ENCODE measurements around the gene PSAP. TPM values are rescaled to one million over a fixed set of nuclear protein-coding genes. Genes with fewer than 3 reads are reported as not detected.
A peak's percentile ranks its signal among the peaks of the same experiment; 100 is the strongest.

Gene PSAP
- total RNA-seq, 1 experiment from 2014 or later: 683 TPM

DNA sequence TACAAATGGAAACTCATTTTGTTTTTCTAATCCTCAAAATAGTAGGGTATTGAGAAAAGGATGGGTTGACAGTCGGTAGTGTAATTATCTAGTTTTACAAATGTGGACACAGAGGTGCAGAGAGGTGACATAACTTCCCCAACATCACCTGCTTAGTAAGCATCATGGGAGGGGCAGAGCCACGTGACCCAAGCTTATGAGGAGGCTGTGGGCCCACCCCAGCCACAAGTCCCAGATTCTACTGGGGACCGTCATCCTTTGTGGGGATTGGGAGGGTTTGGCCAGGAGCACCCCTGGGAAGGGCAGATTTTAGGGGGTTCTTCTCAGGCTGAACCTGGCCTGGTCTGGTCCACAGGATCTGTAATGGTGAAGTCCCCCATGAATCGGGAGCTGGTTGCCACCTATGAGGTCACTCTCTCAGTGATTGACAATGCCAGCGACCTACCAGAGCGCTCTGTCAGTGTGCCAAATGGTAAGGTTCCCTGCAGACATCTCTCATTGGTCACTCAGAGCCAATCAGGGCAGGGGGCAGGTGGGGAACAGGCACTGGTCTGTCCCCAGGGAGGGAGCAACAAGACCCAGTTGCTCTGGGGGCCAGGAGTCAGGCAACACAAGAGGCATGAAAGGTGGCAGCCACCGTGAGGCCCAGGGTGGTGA lies 54.2 kb downstream of the PSAP start:
- intact Hi-C loops (cut with micrococcal nuclease; ENCODE audit: unreplicated experiment): no loop called here
- peaks cover 44% of the 10 kb centered on the region for H3K27me3 ChIP-seq (ENCODE audit: insufficient read depth, low read depth)
- H3K4me1 ChIP-seq (replicated peaks; ENCODE audit: insufficient read depth): no peaks in the 10 kb centered on the region
- H3K9me2 ChIP-seq (ENCODE audit: insufficient read depth): no peaks in the 10 kb centered on the region
- no peaks in the 10 kb centered on the region for H3K36me3 ChIP-seq (ENCODE audit: low read depth)
- no peak overlapping the region for H2AFZ ChIP-seq
- no peak for DNase-seq
- H3K79me2 ChIP-seq (ENCODE audit: low read depth): no peaks in the 10 kb centered on the region
- no peaks in the 10 kb centered on the region for H3K9me3 ChIP-seq (ENCODE audit: insufficient read depth, low read depth)
- no peaks in the 10 kb centered on the region for H3F3A ChIP-seq (ENCODE audit: insufficient read depth, low read depth)
- ChIA-PET POLR2A (ENCODE audit: unreplicated experiment) (interaction anchor here (0.6 kb wide), 1 partner anchor 232 kb away, joined by 4 read pairs; no protein-coding TSS in a partner anchor), CTCF (no interaction called here)
- no peak overlapping the region for H3K27ac ChIP-seq
- H3K4me2 ChIP-seq: no peak overlapping the region
- no TSS peak for BruUV-seq (replicated peaks)
- H4K20me1 ChIP-seq (ENCODE audit: insufficient read depth): no peaks in the 10 kb centered on the region; the same call in 1 of the 2 replicates
- TF ChIP-seq, protein P1, sequence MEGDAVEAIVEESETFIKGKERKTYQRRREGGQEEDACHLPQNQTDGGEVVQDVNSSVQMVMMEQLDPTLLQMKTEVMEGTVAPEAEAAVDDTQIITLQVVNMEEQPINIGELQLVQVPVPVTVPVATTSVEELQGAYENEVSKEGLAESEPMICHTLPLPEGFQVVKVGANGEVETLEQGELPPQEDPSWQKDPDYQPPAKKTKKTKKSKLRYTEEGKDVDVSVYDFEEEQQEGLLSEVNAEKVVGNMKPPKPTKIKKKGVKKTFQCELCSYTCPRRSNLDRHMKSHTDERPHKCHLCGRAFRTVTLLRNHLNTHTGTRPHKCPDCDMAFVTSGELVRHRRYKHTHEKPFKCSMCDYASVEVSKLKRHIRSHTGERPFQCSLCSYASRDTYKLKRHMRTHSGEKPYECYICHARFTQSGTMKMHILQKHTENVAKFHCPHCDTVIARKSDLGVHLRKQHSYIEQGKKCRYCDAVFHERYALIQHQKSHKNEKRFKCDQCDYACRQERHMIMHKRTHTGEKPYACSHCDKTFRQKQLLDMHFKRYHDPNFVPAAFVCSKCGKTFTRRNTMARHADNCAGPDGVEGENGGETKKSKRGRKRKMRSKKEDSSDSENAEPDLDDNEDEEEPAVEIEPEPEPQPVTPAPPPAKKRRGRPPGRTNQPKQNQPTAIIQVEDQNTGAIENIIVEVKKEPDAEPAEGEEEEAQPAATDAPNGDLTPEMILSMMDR (conservative IDR thresholded peaks at IDR 0.05): no peak
- no peak for TF ChIP-seq EZH2 (IDR thresholded peaks at IDR 0.05; ENCODE audit: low read depth)
- H3K4me3 ChIP-seq: no peak overlapping the region

DNA sequence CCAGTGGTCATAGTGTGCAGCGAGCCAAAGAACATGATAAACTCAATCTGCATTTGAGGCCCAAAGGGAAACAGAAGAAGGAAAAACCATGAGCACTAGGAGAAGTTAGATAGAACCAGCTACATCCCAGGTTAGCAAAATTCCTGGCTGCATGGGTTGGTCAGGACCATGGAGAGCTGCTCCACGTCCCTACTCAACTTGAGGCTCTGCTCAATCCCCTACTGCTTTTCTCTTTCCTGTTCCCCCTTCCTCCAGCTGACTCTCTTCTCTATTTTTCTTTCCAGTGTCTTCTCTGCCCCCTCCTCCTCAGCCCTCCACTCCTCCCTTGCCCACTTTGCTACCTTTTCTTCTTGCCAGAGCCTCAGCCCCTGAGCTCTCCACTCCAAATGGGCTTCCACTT lies 55.8 kb downstream of the PSAP start:
- Histone ChIP-seq H4K20me1 (ENCODE audit: insufficient read depth) (no peaks in the 10 kb centered on the region; the same call in 1 of the 2 replicates), H3K27ac (no peak overlapping the region), H3K27me3 (ENCODE audit: insufficient read depth, low read depth) (peaks cover 45% of the 10 kb centered on the region), H3K4me2 (no peak overlapping the region), H3K79me2 (ENCODE audit: low read depth) (no peaks in the 10 kb centered on the region), H2AFZ (no peak overlapping the region), H3K4me1 (replicated peaks; ENCODE audit: insufficient read depth) (no peaks in the 10 kb centered on the region), H3F3A (ENCODE audit: insufficient read depth, low read depth) (no peaks in the 10 kb centered on the region), H3K4me3 (no peak overlapping the region), H3K9me3 (ENCODE audit: insufficient read depth, low read depth) (no peaks in the 10 kb centered on the region), H3K36me3 (ENCODE audit: low read depth) (no peaks in the 10 kb centered on the region), H3K9me2 (ENCODE audit: insufficient read depth) (no peaks in the 10 kb centered on the region)
- peak in 1 of 2 experiments; percentile 33 for DNase-seq
- CTCF ChIA-PET: no interaction called here
- TF ChIP-seq, protein P1 (conservative IDR thresholded peaks at IDR 0.05): no peak
- no peak for TF ChIP-seq EZH2 (IDR thresholded peaks at IDR 0.05; ENCODE audit: low read depth)
- POLR2A ChIA-PET (ENCODE audit: unreplicated experiment): interaction anchor here (0.7 kb wide), 1 partner anchor 176 kb away, joined by 4 read pairs; no protein-coding TSS in a partner anchor
- intact Hi-C loops (cut with micrococcal nuclease; ENCODE audit: unreplicated experiment): no loop called here
- BruUV-seq (replicated peaks): no TSS peak

DNA sequence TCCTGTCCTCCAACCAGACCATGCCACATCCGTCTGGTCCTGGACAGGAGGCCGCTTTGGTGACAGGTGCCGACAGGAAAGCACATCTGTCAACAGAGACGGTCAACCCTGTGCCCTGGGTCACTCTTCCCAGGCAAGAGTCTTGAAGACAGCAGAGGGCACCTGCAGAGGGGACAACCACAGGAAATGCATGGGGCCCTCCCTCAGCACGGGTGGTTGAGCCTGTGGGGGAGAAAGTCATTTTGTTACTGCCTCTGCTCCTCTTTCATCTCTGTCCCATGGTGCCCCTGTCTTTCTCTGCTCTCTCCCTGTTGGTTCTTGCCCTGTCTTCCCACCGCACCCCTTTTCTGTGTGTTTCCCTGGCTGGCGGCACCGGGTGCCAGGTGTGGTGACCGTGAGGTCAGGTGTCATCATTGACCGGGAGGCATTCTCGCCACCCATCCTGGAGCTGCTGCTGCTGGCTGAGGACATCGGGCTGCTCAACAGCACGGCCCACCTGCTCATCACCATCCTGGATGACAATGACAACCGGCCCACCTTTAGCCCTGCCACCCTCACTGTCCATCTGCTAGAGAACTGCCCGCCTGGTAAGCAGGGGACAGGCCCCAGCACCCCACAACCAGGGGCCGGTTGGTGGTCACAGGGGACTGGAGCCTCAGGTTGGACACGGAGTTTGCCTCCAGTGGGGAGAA lies 60.2 kb downstream of the PSAP start:
- Histone ChIP-seq H3K9me3 (ENCODE audit: insufficient read depth, low read depth) (no peaks in the 10 kb centered on the region), H4K20me1 (ENCODE audit: insufficient read depth) (no peaks in the 10 kb centered on the region; the same call in 1 of the 2 replicates), H3K27ac (no peak overlapping the region), H3K4me2 (no peak overlapping the region), H3K27me3 (ENCODE audit: insufficient read depth, low read depth) (peaks cover 37% of the 10 kb centered on the region), H2AFZ (no peak overlapping the region), H3K4me3 (no peak overlapping the region), H3K9me2 (ENCODE audit: insufficient read depth) (no peaks in the 10 kb centered on the region), H3K79me2 (ENCODE audit: low read depth) (no peaks in the 10 kb centered on the region), H3F3A (ENCODE audit: insufficient read depth, low read depth) (no peaks in the 10 kb centered on the region), H3K4me1 (replicated peaks; ENCODE audit: insufficient read depth) (no peaks in the 10 kb centered on the region), H3K36me3 (ENCODE audit: low read depth) (no peaks in the 10 kb centered on the region)
- TF ChIP-seq, protein P1 (conservative IDR thresholded peaks at IDR 0.05): no peak
- no peak for TF ChIP-seq EZH2 (IDR thresholded peaks at IDR 0.05; ENCODE audit: low read depth)
- no TSS peak for BruUV-seq (replicated peaks)
- no peak for DNase-seq
- ChIA-PET POLR2A (ENCODE audit: unreplicated experiment) (no interaction called here), CTCF (no interaction called here)
- intact Hi-C loops (cut with micrococcal nuclease; ENCODE audit: unreplicated experiment): no loop called here
